Rectal smooth muscle tissue (tissue), 1 donor: ENCODE measurements around the gene FAM53B.

Experiments
- H3K27ac ChIP-seq: one replicate; pipeline ENCODE4 v1.7.0; 2013; ENCODE audit warnings: low read depth, low read length, inconsistent platforms
- H3K27me3 ChIP-seq: one replicate; pipeline ENCODE4 v1.7.0; 2013; ENCODE audit warnings: low read length; ENCODE audit not compliant: control insufficient read depth, insufficient read depth
- H3K36me3 ChIP-seq: one replicate; pipeline ENCODE4 v1.7.0; 2013; ENCODE audit warnings: low read length; ENCODE audit not compliant: control insufficient read depth, insufficient read depth
- H3K4me1 ChIP-seq: one replicate; pipeline ENCODE4 v1.7.0; 2013; ENCODE audit warnings: low read length; ENCODE audit not compliant: control insufficient read depth, insufficient read depth
- H3K4me3 ChIP-seq: one replicate; pipeline ENCODE4 v1.7.0; 2013; ENCODE audit warnings: low read length
- H3K9ac ChIP-seq: one replicate; pipeline ENCODE4 v1.7.0; 2013; ENCODE audit warnings: low read length

Gene FAM53B

GRCh38 chr10:124653311-124653710, 90.9 kb downstream of the FAM53B start:
- Histone ChIP-seq H3K4me3 (no peak overlapping the region), H3K9ac (no peak overlapping the region), H3K4me1 (peaks cover 12% of the 10 kb centered on the region), H3K36me3 (peaks cover 4% of the 10 kb centered on the region), H3K27ac (no peak overlapping the region), H3K27me3 (no peaks in the 10 kb centered on the region)

GRCh38 chr10:124652701-124653100, 91.5 kb downstream of the FAM53B start:
- Histone ChIP-seq H3K27me3 (no peaks in the 10 kb centered on the region), H3K36me3 (peaks cover 4% of the 10 kb centered on the region), H3K4me3 (no peak overlapping the region), H3K9ac (no peak overlapping the region), H3K4me1 (peaks cover 16% of the 10 kb centered on the region), H3K27ac (no peak overlapping the region)

GRCh38 chr10:124652200-124652599, 92.0 kb downstream of the FAM53B start:
- H3K4me1 ChIP-seq = peaks cover 16% of the 10 kb centered on the region
- H3K27ac ChIP-seq = no peak overlapping the region

GRCh38 chr10:124651402-124651891, 92.7 kb downstream of the FAM53B start:
- Histone ChIP-seq H3K27ac (no peak overlapping the region), H3K4me1 (peaks cover 23% of the 10 kb centered on the region), H3K36me3 (peaks cover 4% of the 10 kb centered on the region), H3K4me3 (no peak overlapping the region), H3K27me3 (no peaks in the 10 kb centered on the region), H3K9ac (no peak overlapping the region)

More at GRCh38 chr10:124652200-124652599, 92.0 kb downstream of the FAM53B start:
- H3K4me3 ChIP-seq = no peak overlapping the region
- H3K36me3 ChIP-seq = peaks cover 4% of the 10 kb centered on the region
- H3K9ac ChIP-seq = no peak overlapping the region
- no peaks in the 10 kb centered on the region for H3K27me3 ChIP-seq

GRCh38 chr10:124650820-124651401, 93.3 kb downstream of the FAM53B start:
- Histone ChIP-seq H3K27me3 (no peaks in the 10 kb centered on the region), H3K9ac (no peak overlapping the region), H3K4me3 (no peak overlapping the region), H3K36me3 (peaks cover 4% of the 10 kb centered on the region), H3K27ac (no peak overlapping the region), H3K4me1 (peaks cover 28% of the 10 kb centered on the region)

GRCh38 chr10:124650263-124650662, 93.9 kb downstream of the FAM53B start:
- H3K27me3 ChIP-seq = no peaks in the 10 kb centered on the region
- H3K4me3 ChIP-seq = no peak overlapping the region
- peaks cover 4% of the 10 kb centered on the region for H3K36me3 ChIP-seq
- no peak overlapping the region for H3K27ac ChIP-seq
- H3K4me1 ChIP-seq = peaks cover 29% of the 10 kb centered on the region
- no peak overlapping the region for H3K9ac ChIP-seq

GRCh38 chr10:124649214-124649613, 95.0 kb downstream of the FAM53B start:
- Histone ChIP-seq H3K4me3 (peak overlapping the region; percentile 1), H3K27me3 (no peaks in the 10 kb centered on the region), H3K9ac (no peak overlapping the region), H3K4me1 (peaks cover 29% of the 10 kb centered on the region), H3K27ac (peak overlapping the region; percentile 67), H3K36me3 (peaks cover 4% of the 10 kb centered on the region)

- peaks cover 29% of the 10 kb centered on the region for H3K4me1 ChIP-seq
- H3K36me3 ChIP-seq = peaks cover 4% of the 10 kb centered on the region
- no peak overlapping the region for H3K4me3 ChIP-seq
- H3K9ac ChIP-seq = no peak overlapping the region
- peak overlapping the region; percentile 84 for H3K27ac ChIP-seq
- H3K27me3 ChIP-seq = no peaks in the 10 kb centered on the region
Observed at GRCh38 chr10:124648738-124649137, 95.4 kb downstream of the FAM53B start.

GRCh38 chr10:124648131-124648475, 96.1 kb downstream of the FAM53B start:
- no peak overlapping the region for H3K9ac ChIP-seq
- H3K27me3 ChIP-seq = no peaks in the 10 kb centered on the region
- peak overlapping the region; percentile 0 for H3K4me3 ChIP-seq
- H3K27ac ChIP-seq = peak overlapping the region; percentile 84
- H3K36me3 ChIP-seq = peaks cover 4% of the 10 kb centered on the region
- peaks cover 29% of the 10 kb centered on the region for H3K4me1 ChIP-seq

- no peak overlapping the region for H3K9ac ChIP-seq
- H3K27ac ChIP-seq = peak overlapping the region; percentile 84
- no peaks in the 10 kb centered on the region for H3K27me3 ChIP-seq
- peaks cover 29% of the 10 kb centered on the region for H3K4me1 ChIP-seq
- H3K36me3 ChIP-seq = peaks cover 4% of the 10 kb centered on the region
- H3K4me3 ChIP-seq = peak overlapping the region; percentile 0
Observed at GRCh38 chr10:124647421-124648130, 96.6 kb downstream of the FAM53B start.

GRCh38 chr10:124646483-124647352, 97.5 kb downstream of the FAM53B start:
- peak overlapping the region; percentile 58 for H3K27ac ChIP-seq
- no peaks in the 10 kb centered on the region for H3K27me3 ChIP-seq
- H3K9ac ChIP-seq = no peak overlapping the region
- H3K4me1 ChIP-seq = peaks cover 34% of the 10 kb centered on the region
- peaks cover 4% of the 10 kb centered on the region for H3K36me3 ChIP-seq
- no peak overlapping the region for H3K4me3 ChIP-seq

- no peak overlapping the region for H3K4me3 ChIP-seq
- no peaks in the 10 kb centered on the region for H3K27me3 ChIP-seq
- H3K9ac ChIP-seq = no peak overlapping the region
- peaks cover 46% of the 10 kb centered on the region for H3K4me1 ChIP-seq
- H3K27ac ChIP-seq = peak overlapping the region; percentile 58
- H3K36me3 ChIP-seq = peaks cover 4% of the 10 kb centered on the region
Observed at GRCh38 chr10:124645467-124646095, 98.6 kb downstream of the FAM53B start.
